AG10803 (cell line): ENCODE data around the gene C6orf62.

Experiments used
- DNase-seq: peaks from one replicate; pipeline ENCODE4 v3.0.0; 2010; ENCODE audit warnings: low read depth
- H3K4me3 ChIP-seq: 2 replicates; pipeline ENCODE4 v1.5.1; 2011; ENCODE audit warnings: mild to moderate bottlenecking, low read length, control low read depth
- TF ChIP-seq, protein P1 (sequence below): conservative IDR thresholded peaks from 2 replicates; pipeline ENCODE4 v1.5.1; 2011; ENCODE audit warnings: mild to moderate bottlenecking, low read length, control low read depth, inconsistent platforms

Gene C6orf62

DNA sequence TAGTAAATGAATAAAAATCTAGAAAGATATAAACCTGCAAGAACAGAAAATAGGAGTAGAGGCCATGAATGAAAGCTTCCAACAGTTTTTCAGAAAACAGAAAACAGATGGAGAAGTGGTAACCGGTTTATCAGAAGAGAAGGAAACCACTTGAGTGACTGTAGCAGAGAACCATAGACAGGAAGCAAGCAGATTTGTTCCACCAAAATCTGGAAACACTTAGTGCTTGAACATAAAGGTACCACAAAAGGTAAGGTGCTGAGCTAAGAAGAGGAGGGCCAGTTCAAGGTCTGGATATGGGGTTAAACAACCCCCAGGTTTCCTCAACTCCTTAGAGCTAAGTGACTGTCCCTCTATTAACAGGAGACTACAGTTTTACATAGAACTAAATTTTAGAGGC is 63.7 kb downstream of the C6orf62 start:
- DNase-seq = no peak
- H3K4me3 ChIP-seq = no peak overlapping the region
- TF ChIP-seq, protein P1, sequence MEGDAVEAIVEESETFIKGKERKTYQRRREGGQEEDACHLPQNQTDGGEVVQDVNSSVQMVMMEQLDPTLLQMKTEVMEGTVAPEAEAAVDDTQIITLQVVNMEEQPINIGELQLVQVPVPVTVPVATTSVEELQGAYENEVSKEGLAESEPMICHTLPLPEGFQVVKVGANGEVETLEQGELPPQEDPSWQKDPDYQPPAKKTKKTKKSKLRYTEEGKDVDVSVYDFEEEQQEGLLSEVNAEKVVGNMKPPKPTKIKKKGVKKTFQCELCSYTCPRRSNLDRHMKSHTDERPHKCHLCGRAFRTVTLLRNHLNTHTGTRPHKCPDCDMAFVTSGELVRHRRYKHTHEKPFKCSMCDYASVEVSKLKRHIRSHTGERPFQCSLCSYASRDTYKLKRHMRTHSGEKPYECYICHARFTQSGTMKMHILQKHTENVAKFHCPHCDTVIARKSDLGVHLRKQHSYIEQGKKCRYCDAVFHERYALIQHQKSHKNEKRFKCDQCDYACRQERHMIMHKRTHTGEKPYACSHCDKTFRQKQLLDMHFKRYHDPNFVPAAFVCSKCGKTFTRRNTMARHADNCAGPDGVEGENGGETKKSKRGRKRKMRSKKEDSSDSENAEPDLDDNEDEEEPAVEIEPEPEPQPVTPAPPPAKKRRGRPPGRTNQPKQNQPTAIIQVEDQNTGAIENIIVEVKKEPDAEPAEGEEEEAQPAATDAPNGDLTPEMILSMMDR = no peak
